PC-9 (cell line): ENCODE results near the gene OR1J2. TPM values are rescaled to one million over a fixed set of nuclear protein-coding genes. Genes with fewer than 3 reads are reported as not detected.
A peak's percentile ranks its signal among the peaks of the same experiment; 100 is the strongest.

ENCODE experiments used
- BruUV-seq: library from RNA; stranded (reverse); fragments of 400-500 nt; replicated peaks from 2 replicates; lab custom pipeline; 2021; lab: Mats Ljungman, UMichigan
- CTCF ChIA-PET: fragments of 300-600 bp; sonication (Branson Sonifier 250); formaldehyde crosslinking; loops from one replicate; lab custom pipeline; 2022; ENCODE audit warnings: antibody characterized with exemption; lab: Charles Lee
- POLR2A ChIA-PET: fragments of 300-600 bp; sonication (Branson Sonifier 250); formaldehyde crosslinking; loops from one replicate; lab custom pipeline; 2022; ENCODE audit warnings: antibody characterized with exemption; ENCODE audit not compliant: unreplicated experiment; lab: Charles Lee
- DNase-seq, 2 experiments: peaks; one replicate each; pipeline versions ENCODE4 v3.0.0 to v3.0.0-alpha.2; 2015 to 2022; ENCODE audit warnings: mixed read lengths in 1 of 2
- H2AFZ ChIP-seq: fragments of 200-600 bp; sonication (generic); 2 replicates; pipeline ENCODE4 v1.8.1; 2017; ENCODE audit warnings: antibody characterized with exemption
- H3F3A ChIP-seq: fragments of 200-600 bp; sonication (generic); 2 replicates; pipeline ENCODE4 v1.8.1; 2017; ENCODE audit warnings: antibody characterized with exemption, mild to moderate bottlenecking, low read depth; ENCODE audit not compliant: insufficient read depth
- H3K27ac ChIP-seq: fragments of 200-600 bp; sonication (generic); 2 replicates; pipeline ENCODE4 v1.6.1; 2016; ENCODE audit warnings: mixed run types
- H3K27me3 ChIP-seq: fragments of 200-600 bp; sonication (generic); 2 replicates; pipeline ENCODE4 v1.6.1; 2016; ENCODE audit warnings: low read depth, mixed run types; ENCODE audit not compliant: insufficient read depth
- H3K36me3 ChIP-seq: fragments of 200-600 bp; sonication (generic); 2 replicates; pipeline ENCODE4 v1.6.1; 2016; ENCODE audit warnings: low read depth, mixed run types
- H3K4me1 ChIP-seq: fragments of 200-600 bp; sonication (generic); replicated peaks from 2 replicates; pipeline ENCODE4 v1.6.1; 2016; ENCODE audit warnings: mixed run types; ENCODE audit not compliant: insufficient read depth
- H3K4me2 ChIP-seq: fragments of 200-600 bp; sonication (generic); 2 replicates; pipeline ENCODE4 v1.6.1; 2017; ENCODE audit warnings: mixed run types
- H3K4me3 ChIP-seq: fragments of 200-600 bp; sonication (generic); 2 replicates; pipeline ENCODE4 v1.6.1; 2016; ENCODE audit warnings: mixed run types
- H3K79me2 ChIP-seq: fragments of 200-600 bp; sonication (generic); 2 replicates; pipeline ENCODE4 v1.6.1; 2017; ENCODE audit warnings: low read depth, mixed run types
- H3K9me2 ChIP-seq: fragments of 200-600 bp; sonication (generic); 2 replicates; pipeline ENCODE4 v1.8.1; 2017; ENCODE audit warnings: mild to moderate bottlenecking; ENCODE audit not compliant: insufficient read depth
- H3K9me3 ChIP-seq: fragments of 200-600 bp; sonication (generic); 2 replicates; pipeline ENCODE4 v1.8.1; 2016; ENCODE audit warnings: low read depth; ENCODE audit not compliant: insufficient read depth
- H4K20me1 ChIP-seq: fragments of 200-600 bp; sonication (generic); 2 replicates; pipeline ENCODE4 v1.8.1; 2017; ENCODE audit not compliant: insufficient read depth
- EZH2 ChIP-seq: fragments of 200-600 bp; sonication (generic); IDR thresholded peaks from 2 replicates; pipeline ENCODE4 v1.8.0; 2017; ENCODE audit warnings: antibody characterized with exemption, low read depth
- intact Hi-C: fragments of 100-400 bp; cut with micrococcal nuclease; formaldehyde crosslinking; loops from one replicate; pipeline ENCODE4 v1.10.0; 2022; ENCODE audit not compliant: unreplicated experiment
- total RNA-seq: library from RNA; stranded (reverse); gene quantifications from 2 replicates; pipeline ENCODE4 v1.2.3, GENCODE V29; 2021
- TF ChIP-seq, protein P1 (sequence below): fragments of 200-600 bp; sonication (generic); conservative IDR thresholded peaks from 2 replicates; pipeline ENCODE4 v1.6.1; 2017; ENCODE audit warnings: mixed run types, antibody characterized with exemption, mild to moderate bottlenecking, moderate library complexity

The OR1J2 gene
- total RNA-seq, 1 experiment from 2014 or later, result not detected

DNA sequence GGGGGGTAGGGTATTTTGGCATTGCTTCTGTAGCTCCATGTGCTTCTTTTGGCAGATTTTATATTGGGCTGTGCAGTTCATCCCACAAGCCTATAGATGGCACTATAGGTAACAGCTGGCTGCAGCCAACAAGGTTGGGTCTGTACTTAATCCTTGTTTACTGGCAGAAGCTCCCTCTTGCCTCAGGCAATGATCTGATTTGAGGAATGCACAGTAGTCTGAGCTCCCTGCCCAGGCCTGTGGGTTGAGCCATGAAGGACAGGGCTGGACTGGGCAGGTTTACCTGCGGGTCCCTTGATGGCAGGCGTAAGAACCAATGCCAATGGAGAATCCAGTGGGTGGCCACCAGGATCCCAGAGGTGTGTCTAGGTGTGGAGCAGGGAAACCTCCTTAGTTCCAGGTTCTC, 11.7 kb upstream of the OR1J2 start:
- POLR2A ChIA-PET, result interaction anchor here (0.6 kb wide), 3 partner anchors 310 to 406 kb away, joined by 3 to 4 read pairs (median 3); partner anchors contain the start of gene RC3H2
- CTCF ChIA-PET, result interaction anchor here (0.5 kb wide), 1 partner anchor 381 kb away, joined by 3 read pairs; no protein-coding TSS in a partner anchor

DNA sequence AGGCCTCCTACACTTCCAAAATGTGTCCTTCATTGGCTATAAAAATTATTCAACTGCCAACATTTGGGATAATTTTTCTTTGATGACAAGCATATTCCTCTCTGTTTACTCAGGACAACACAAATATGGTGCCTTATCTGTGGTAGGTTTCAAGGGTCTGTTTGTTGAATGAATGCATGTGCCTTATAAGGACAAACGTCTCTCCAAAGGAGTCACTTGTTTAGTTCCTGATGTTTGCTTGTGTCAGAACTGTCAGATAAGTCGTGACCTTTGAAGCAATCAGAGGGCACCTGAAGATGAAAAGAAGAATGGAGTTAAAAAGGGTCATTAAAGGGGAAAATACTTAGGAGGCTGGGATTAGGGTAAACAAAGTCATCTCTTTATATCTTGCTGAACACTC, 3.6 kb upstream of the OR1J2 start:
- TF ChIP-seq, protein P1, sequence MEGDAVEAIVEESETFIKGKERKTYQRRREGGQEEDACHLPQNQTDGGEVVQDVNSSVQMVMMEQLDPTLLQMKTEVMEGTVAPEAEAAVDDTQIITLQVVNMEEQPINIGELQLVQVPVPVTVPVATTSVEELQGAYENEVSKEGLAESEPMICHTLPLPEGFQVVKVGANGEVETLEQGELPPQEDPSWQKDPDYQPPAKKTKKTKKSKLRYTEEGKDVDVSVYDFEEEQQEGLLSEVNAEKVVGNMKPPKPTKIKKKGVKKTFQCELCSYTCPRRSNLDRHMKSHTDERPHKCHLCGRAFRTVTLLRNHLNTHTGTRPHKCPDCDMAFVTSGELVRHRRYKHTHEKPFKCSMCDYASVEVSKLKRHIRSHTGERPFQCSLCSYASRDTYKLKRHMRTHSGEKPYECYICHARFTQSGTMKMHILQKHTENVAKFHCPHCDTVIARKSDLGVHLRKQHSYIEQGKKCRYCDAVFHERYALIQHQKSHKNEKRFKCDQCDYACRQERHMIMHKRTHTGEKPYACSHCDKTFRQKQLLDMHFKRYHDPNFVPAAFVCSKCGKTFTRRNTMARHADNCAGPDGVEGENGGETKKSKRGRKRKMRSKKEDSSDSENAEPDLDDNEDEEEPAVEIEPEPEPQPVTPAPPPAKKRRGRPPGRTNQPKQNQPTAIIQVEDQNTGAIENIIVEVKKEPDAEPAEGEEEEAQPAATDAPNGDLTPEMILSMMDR, result no peak
- TF ChIP-seq EZH2, result no peak
- Histone ChIP-seq H3K4me1 (no peaks in the 10 kb centered on the region), H3K9me3 (no peaks in the 10 kb centered on the region), H3F3A (no peaks in the 10 kb centered on the region), H3K27ac (no peak overlapping the region), H3K4me2 (no peak overlapping the region), H3K9me2 (no peaks in the 10 kb centered on the region), H4K20me1 (no peaks in the 10 kb centered on the region), H2AFZ (no peak overlapping the region), H3K27me3 (peaks cover 9% of the 10 kb centered on the region), H3K36me3 (no peaks in the 10 kb centered on the region), H3K79me2 (no peaks in the 10 kb centered on the region), H3K4me3 (no peak overlapping the region)
- no TSS peak for BruUV-seq
- intact Hi-C loops, result no loop called here
- CTCF ChIA-PET, result no interaction called here
- no peak for DNase-seq
- POLR2A ChIA-PET, result no interaction called here

More for the DNA sequence above, 11.7 kb upstream of the OR1J2 start:
- Histone ChIP-seq H3K79me2 (no peaks in the 10 kb centered on the region), H2AFZ (no peak overlapping the region), H3K9me2 (no peaks in the 10 kb centered on the region), H3K4me1 (no peaks in the 10 kb centered on the region), H3K27me3 (peaks cover 11% of the 10 kb centered on the region), H3K36me3 (no peaks in the 10 kb centered on the region), H3K4me3 (no peak overlapping the region), H4K20me1 (no peaks in the 10 kb centered on the region), H3K4me2 (no peak overlapping the region), H3K27ac (no peak overlapping the region), H3K9me3 (no peaks in the 10 kb centered on the region), H3F3A (no peaks in the 10 kb centered on the region)
- no peak for TF ChIP-seq EZH2
- TF ChIP-seq, protein P1, result peak; percentile 76
- intact Hi-C loops, result loop anchor here (1.0 kb wide), 1 partner anchor 311 kb away; no protein-coding TSS in a partner anchor
- no TSS peak for BruUV-seq
- DNase-seq, result peak in 1 of 2 experiments; percentile 31

DNA sequence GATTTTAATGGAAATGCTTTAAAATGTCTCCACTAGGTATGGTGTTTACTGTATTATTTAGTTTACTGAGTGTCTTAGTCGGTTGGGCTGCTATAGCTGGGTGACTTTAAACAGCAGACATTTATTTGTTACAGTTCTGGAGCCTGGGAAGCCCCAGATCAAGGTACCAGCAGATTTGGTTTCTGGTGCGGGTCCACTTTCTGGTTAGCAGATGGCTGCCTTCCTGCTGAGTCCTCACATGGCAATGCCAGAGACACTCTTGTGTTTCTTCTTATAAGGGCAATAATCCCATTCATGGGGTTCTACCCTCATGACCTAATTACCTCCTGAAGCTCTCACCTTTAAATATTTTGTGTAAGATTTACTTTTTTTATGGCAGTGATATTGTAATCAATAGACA, 7.6 kb downstream of the OR1J2 start:
- H2AFZ ChIP-seq, result no peak overlapping the region
- TF ChIP-seq, protein P1, result no peak
- no peak for TF ChIP-seq EZH2
- ChIA-PET CTCF (interaction anchor here (0.6 kb wide), 1 partner anchor 69 kb away, joined by 5 read pairs; no protein-coding TSS in a partner anchor), POLR2A (no interaction called here)
- no peaks in the 10 kb centered on the region for H3K4me1 ChIP-seq
- no peak overlapping the region for H3K27ac ChIP-seq
- H3K4me3 ChIP-seq, result no peak overlapping the region
- no peak for DNase-seq
- no peaks in the 10 kb centered on the region; the same call in 1 of the 2 replicates for H4K20me1 ChIP-seq
- H3K9me3 ChIP-seq, result no peaks in the 10 kb centered on the region
- H3F3A ChIP-seq, result no peaks in the 10 kb centered on the region
- no peaks in the 10 kb centered on the region for H3K36me3 ChIP-seq
- H3K27me3 ChIP-seq, result peaks cover 38% of the 10 kb centered on the region
- BruUV-seq, result no TSS peak
- H3K4me2 ChIP-seq, result no peak overlapping the region
- intact Hi-C loops, result no loop called here
- no peaks in the 10 kb centered on the region for H3K79me2 ChIP-seq
- no peaks in the 10 kb centered on the region for H3K9me2 ChIP-seq
